Panc1 (cell line): ENCODE measurements around the gene CLBA1. TPM values are rescaled to one million over a fixed set of nuclear protein-coding genes. Genes with fewer than 3 reads are reported as not detected.

Source experiments
- ATAC-seq: fragments of 200-7000 bp; cut with Tn5 transposase; 2 replicates; pipeline ENCODE4 v1.9.1; 2020; ENCODE audit warnings: mild to moderate bottlenecking, moderate library complexity
- Bru-seq: library from RNA; stranded (reverse); fragments of 400-500 nt; gene quantifications from one replicate; lab custom pipeline; 2021; lab: Mats Ljungman, UMichigan
- BruChase-seq, 2 experiments: library from RNA; stranded (reverse); fragments of 400-500 nt; gene quantifications; one replicate each; lab custom pipeline; 2021; lab: Mats Ljungman, UMichigan
- BruUV-seq: library from RNA; stranded (reverse); fragments of 400-500 nt; replicated peaks from 2 replicates; lab custom pipeline; 2021; lab: Mats Ljungman, UMichigan
- CTCF ChIA-PET: fragments of 300-600 bp; sonication (Branson Sonifier 250); formaldehyde crosslinking; loops from one replicate; lab custom pipeline; 2022; ENCODE audit warnings: antibody characterized with exemption; lab: Charles Lee
- POLR2A ChIA-PET: fragments of 300-600 bp; sonication (Branson Sonifier 250); formaldehyde crosslinking; loops from one replicate; lab custom pipeline; 2022; ENCODE audit warnings: antibody characterized with exemption; lab: Charles Lee
- DNase-seq: peaks from one replicate; pipeline ENCODE4 v3.0.0-alpha.2; 2010; ENCODE audit warnings: low read depth, low spot score
- H3K27ac ChIP-seq: 2 replicates; pipeline ENCODE4 v1.5.1; 2011; ENCODE audit warnings: mild to moderate bottlenecking, low read length, inconsistent platforms
- H3K27me3 ChIP-seq: fragments of 200-500 bp; sonication (Bioruptor generic); 2 replicates; pipeline ENCODE4 v1.6.0; 2014; ENCODE audit warnings: low read length, inconsistent platforms; ENCODE audit not compliant: control insufficient read depth, insufficient read depth
- H3K36me3 ChIP-seq: fragments of 200-500 bp; sonication (Bioruptor generic); 2 replicates; pipeline ENCODE4 v1.5.1; 2014; ENCODE audit warnings: inconsistent platforms, mild to moderate bottlenecking, low read length, moderate library complexity; ENCODE audit not compliant: control insufficient read depth, insufficient read depth
- H3K4me1 ChIP-seq: 2 replicates; pipeline ENCODE4 v1.5.1; 2011; ENCODE audit warnings: inconsistent platforms, mild to moderate bottlenecking, low read length, moderate library complexity; ENCODE audit not compliant: control insufficient read depth, insufficient read depth
- H3K4me3 ChIP-seq, 2 experiments: 2 replicates each; pipeline ENCODE4 v1.5.1; 2011 to 2012; ENCODE audit warnings: low read depth in 2 of 2, low read length in 2 of 2, mild to moderate bottlenecking in 2 of 2, inconsistent platforms in 1 of 2, moderate library complexity in 1 of 2
- H3K9me3 ChIP-seq: fragments of 200-500 bp; sonication (Bioruptor generic); 2 replicates; pipeline ENCODE4 v1.5.1; 2014; ENCODE audit warnings: low read depth, mild to moderate bottlenecking, inconsistent platforms, low read length, moderate library complexity; ENCODE audit not compliant: control insufficient read depth, insufficient read depth
- CTCF ChIP-seq: fragments of 450-650 bp; IDR thresholded peaks from 2 replicates; pipeline ENCODE4 v1.5.1; 2017; ENCODE audit warnings: mild to moderate bottlenecking
- POLR2AphosphoS5 ChIP-seq: IDR thresholded peaks from 2 replicates; pipeline ENCODE4 v1.6.1; 2012; ENCODE audit warnings: mild to moderate bottlenecking, low read depth, low read length, moderate library complexity
- SIN3A ChIP-seq: IDR thresholded peaks from 2 replicates; pipeline ENCODE4 v1.6.1; 2012; ENCODE audit warnings: low read depth, mild to moderate bottlenecking, low read length, moderate library complexity, borderline replicate concordance; ENCODE audit not compliant: insufficient read depth
- TCF7L2 ChIP-seq: IDR thresholded peaks from 2 replicates; pipeline ENCODE4 v1.6.1; 2011; ENCODE audit warnings: mild to moderate bottlenecking, low read depth, low read length, inconsistent platforms
- in situ Hi-C: cut with HindIII; loops from 2 replicates; pipeline ENCODE4 v1.10.0; 2016; ENCODE audit warnings: low sequenced_read_pairs, low pct_unique_long_range_greater_than_20kb
- intact Hi-C: fragments of 100-400 bp; cut with micrococcal nuclease; formaldehyde crosslinking; loops from one replicate; pipeline ENCODE4 v1.10.0; 2022; ENCODE audit not compliant: unreplicated experiment
- long read RNA-seq: library from polyadenylated mRNA; unstranded; transcript quantifications from one replicate; pipeline ENCODE4 v2.0.0, GENCODE V29; 2021; ENCODE audit not compliant: unreplicated experiment
- polyA plus RNA-seq: library from polyadenylated mRNA; unstranded; fragments of >200 nt; gene quantifications from one replicate; pipeline ENCODE4 v1.2.1, GENCODE V29; 2012; ENCODE audit warnings: missing spikeins; ENCODE audit not compliant: insufficient read length
- total RNA-seq: library from RNA; stranded (reverse); gene quantifications from one replicate; pipeline ENCODE4 v1.2.1, GENCODE V29; 2021; ENCODE audit not compliant: unreplicated experiment
- TF ChIP-seq, protein P1 (sequence below), 2 experiments: IDR thresholded peaks; 2 replicates each; pipeline ENCODE4 v1.6.1; 2011 to 2012; ENCODE audit warnings: low read depth in 2 of 2, control low read depth in 1 of 2, low read length in 1 of 2, mild to moderate bottlenecking in 1 of 2, moderate library complexity in 1 of 2; ENCODE audit not compliant: insufficient read depth in 1 of 2

CLBA1 gene
- 13.8 TPM for total RNA-seq
- polyA plus RNA-seq, result 11.9 TPM
- Bru-seq, nascent RNA, result percentile 52 among the genes with signal in this experiment
- BruChase-seq, experiment 1, labeled RNA remaining after a 2-hour chase, result percentile 63 among the genes with signal in this experiment
- BruChase-seq, experiment 2, labeled RNA remaining after a 6-hour chase, result percentile 60 among the genes with signal in this experiment
- long read RNA-seq, transcript CLBA1-205 (3 exons, 2,503 nt), result minor isoform, 6 of 46 reads
- long read RNA-seq, transcript CLBA1-202 (5 exons, 2,370 nt), result major isoform, 7 of 46 reads
- long read RNA-seq, partial matches to known transcripts, result 2 of 46 reads
- long read RNA-seq, other reads (novel, unspliced or antisense), result 26 of 46 reads

GRCh38 chr14:104985675-104986486 is at the start of gene CLBA1:
CLBA1 (plus strand) TSS chr14:104985788; CDS start chr14:104986432, 644 bp downstream.
- TF ChIP-seq, protein P1, sequence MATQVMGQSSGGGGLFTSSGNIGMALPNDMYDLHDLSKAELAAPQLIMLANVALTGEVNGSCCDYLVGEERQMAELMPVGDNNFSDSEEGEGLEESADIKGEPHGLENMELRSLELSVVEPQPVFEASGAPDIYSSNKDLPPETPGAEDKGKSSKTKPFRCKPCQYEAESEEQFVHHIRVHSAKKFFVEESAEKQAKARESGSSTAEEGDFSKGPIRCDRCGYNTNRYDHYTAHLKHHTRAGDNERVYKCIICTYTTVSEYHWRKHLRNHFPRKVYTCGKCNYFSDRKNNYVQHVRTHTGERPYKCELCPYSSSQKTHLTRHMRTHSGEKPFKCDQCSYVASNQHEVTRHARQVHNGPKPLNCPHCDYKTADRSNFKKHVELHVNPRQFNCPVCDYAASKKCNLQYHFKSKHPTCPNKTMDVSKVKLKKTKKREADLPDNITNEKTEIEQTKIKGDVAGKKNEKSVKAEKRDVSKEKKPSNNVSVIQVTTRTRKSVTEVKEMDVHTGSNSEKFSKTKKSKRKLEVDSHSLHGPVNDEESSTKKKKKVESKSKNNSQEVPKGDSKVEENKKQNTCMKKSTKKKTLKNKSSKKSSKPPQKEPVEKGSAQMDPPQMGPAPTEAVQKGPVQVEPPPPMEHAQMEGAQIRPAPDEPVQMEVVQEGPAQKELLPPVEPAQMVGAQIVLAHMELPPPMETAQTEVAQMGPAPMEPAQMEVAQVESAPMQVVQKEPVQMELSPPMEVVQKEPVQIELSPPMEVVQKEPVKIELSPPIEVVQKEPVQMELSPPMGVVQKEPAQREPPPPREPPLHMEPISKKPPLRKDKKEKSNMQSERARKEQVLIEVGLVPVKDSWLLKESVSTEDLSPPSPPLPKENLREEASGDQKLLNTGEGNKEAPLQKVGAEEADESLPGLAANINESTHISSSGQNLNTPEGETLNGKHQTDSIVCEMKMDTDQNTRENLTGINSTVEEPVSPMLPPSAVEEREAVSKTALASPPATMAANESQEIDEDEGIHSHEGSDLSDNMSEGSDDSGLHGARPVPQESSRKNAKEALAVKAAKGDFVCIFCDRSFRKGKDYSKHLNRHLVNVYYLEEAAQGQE (IDR thresholded peaks at IDR 0.05; ENCODE audit: insufficient read depth in 1 of 2, low read depth in 2 of 2, low read length in 1 of 2), result no peak
- TF ChIP-seq CTCF (no peak), SIN3A (no peak), POLR2AphosphoS5 (no peak; the same call in 1 of the 2 replicates), TCF7L2 (no peak)
- Histone ChIP-seq H3K4me1 (peaks cover 9% of the 10 kb centered on the region), H3K4me3 (peak within 1 kb of the TSS; percentile 63 to 65), H3K27me3 (no peaks in the 10 kb centered on the region), H3K9me3 (no peaks in the 10 kb centered on the region), H3K36me3 (no peaks in the 10 kb centered on the region), H3K27ac (peak within 1 kb of the TSS; percentile 65)
- ATAC-seq (peak; percentile 91), DNase-seq (no peak)
- no TSS peak for BruUV-seq
- POLR2A ChIA-PET, result interaction anchor here (0.6 kb wide), 1 partner anchor 12 kb away, joined by 3 read pairs; no protein-coding TSS in a partner anchor
- intact Hi-C loops, result no loop called here
- in situ Hi-C loops, result no loop called here
- CTCF ChIA-PET, result no interaction called here

GRCh38 chr14:104935955-104936354 is 49.6 kb upstream of the CLBA1 start:
- Histone ChIP-seq H3K4me3 (no peak overlapping the region), H3K27ac (no peak overlapping the region), H3K4me1 (no peaks in the 10 kb centered on the region), H3K9me3 (no peaks in the 10 kb centered on the region), H3K27me3 (no peaks in the 10 kb centered on the region), H3K36me3 (peaks cover 5% of the 10 kb centered on the region)
- intact Hi-C loops, result no loop called here
- BruUV-seq, result no TSS peak
- CTCF ChIA-PET, result no interaction called here
- TF ChIP-seq CTCF (no peak), SIN3A (no peak), TCF7L2 (no peak), POLR2AphosphoS5 (peak; percentile 56)
- TF ChIP-seq, protein P1 (IDR thresholded peaks at IDR 0.05; ENCODE audit: insufficient read depth in 1 of 2, low read depth in 2 of 2, low read length in 1 of 2), result no peak
- in situ Hi-C loops, result no loop called here
- ATAC-seq, result no peak
- POLR2A ChIA-PET, result no interaction called here
- peak; percentile 18 for DNase-seq
